ENCODE results near the gene N4BP2L1.

The N4BP2L1 gene

GRCh38 chr13:32407854-32408253 is 20.1 kb downstream of the N4BP2L1 start:
- Histone ChIP-seq H3K23ac (ENCODE audit: low read length) (no peak overlapping the region), H4K91ac (ENCODE audit: low read depth, low read length) (no peak overlapping the region), H2AFZ (ENCODE audit: insufficient read depth, low read length, poor library complexity) (no peak overlapping the region), H3K4me3 (ENCODE audit: low read depth, low read length) (no peak overlapping the region), H3K4me1 (ENCODE audit: control insufficient read depth in 1 of 2, insufficient read depth in 2 of 2, low read length in 2 of 2) (peaks cover 2 to 4% of the 10 kb centered on the region in 2 experiments), H3K27me3 (ENCODE audit: insufficient read depth, low read length) (no peaks in the 10 kb centered on the region), H4K12ac (ENCODE audit: low read depth, low read length) (no peak overlapping the region), H3K4me2 (ENCODE audit: low read length) (no peak overlapping the region), H3K79me2 (ENCODE audit: control insufficient read depth, insufficient read depth, low read length, poor library complexity) (no peaks in the 10 kb centered on the region), H3K27ac (ENCODE audit: low read depth, low read length) (no peak overlapping the region), H3K79me1 (ENCODE audit: low read length) (no peaks in the 10 kb centered on the region), H3K36me3 (ENCODE audit: control insufficient read depth in 1 of 2, insufficient read depth in 2 of 2, low read length in 2 of 2) (no peaks in the 10 kb centered on the region), H3K4ac (ENCODE audit: low read depth, low read length) (no peak overlapping the region), H2BK12ac (ENCODE audit: low read length) (no peak overlapping the region), H4K8ac (ENCODE audit: low read depth, low read length) (no peak overlapping the region), H3K14ac (ENCODE audit: low read length) (no peak overlapping the region), H3K9ac (ENCODE audit: low read length) (no peak overlapping the region), H2BK5ac (ENCODE audit: low read depth, low read length, poor library complexity) (no peak overlapping the region), H2BK120ac (ENCODE audit: insufficient read depth, low read length, poor library complexity) (no peak overlapping the region), H2AK5ac (ENCODE audit: low read length) (no peak overlapping the region), H3K18ac (ENCODE audit: low read length) (no peak overlapping the region), H3K9me3 (ENCODE audit: insufficient read depth, low read depth, low read length) (no peaks in the 10 kb centered on the region)
- no peak for DNase-seq
- no CpG with 5 or more reads among the region's 6 CpGs for WGBS (ENCODE audit: extremely low coverage, insufficient coverage, insufficient read length)

- H3K27ac ChIP-seq (ENCODE audit: low read depth, low read length) = no peak overlapping the region
- no peak overlapping the region for H4K8ac ChIP-seq (ENCODE audit: low read depth, low read length)
- no peaks in the 10 kb centered on the region for H3K9me3 ChIP-seq (ENCODE audit: insufficient read depth, low read depth, low read length)
- no peak overlapping the region for H3K4me3 ChIP-seq (ENCODE audit: low read depth, low read length)
- H2BK120ac ChIP-seq (ENCODE audit: insufficient read depth, low read length, poor library complexity) = no peak overlapping the region
- H3K27me3 ChIP-seq (ENCODE audit: insufficient read depth, low read length) = no peaks in the 10 kb centered on the region
- no peak overlapping the region for H2AFZ ChIP-seq (ENCODE audit: insufficient read depth, low read length, poor library complexity)
- no peak overlapping the region for H2BK5ac ChIP-seq (ENCODE audit: low read depth, low read length, poor library complexity)
- no peak overlapping the region for H4K12ac ChIP-seq (ENCODE audit: low read depth, low read length)
- no peaks in the 10 kb centered on the region for H3K79me1 ChIP-seq (ENCODE audit: low read length)
- WGBS (ENCODE audit: extremely low coverage, insufficient coverage, insufficient read length) = no CpG with 5 or more reads among the region's 4 CpGs
- H4K91ac ChIP-seq (ENCODE audit: low read depth, low read length) = no peak overlapping the region
- H3K4me1 ChIP-seq (ENCODE audit: control insufficient read depth in 1 of 2, insufficient read depth in 2 of 2, low read length in 2 of 2) = no peaks in the 10 kb centered on the region
- no peak overlapping the region for H3K18ac ChIP-seq (ENCODE audit: low read length)
- no peak overlapping the region for H2AK5ac ChIP-seq (ENCODE audit: low read length)
- H2BK12ac ChIP-seq (ENCODE audit: low read length) = no peak overlapping the region
- no peak overlapping the region for H3K23ac ChIP-seq (ENCODE audit: low read length)
- H3K4ac ChIP-seq (ENCODE audit: low read depth, low read length) = no peak overlapping the region
- no peak for DNase-seq
- no peaks in the 10 kb centered on the region for H3K36me3 ChIP-seq (ENCODE audit: control insufficient read depth in 1 of 2, insufficient read depth in 2 of 2, low read length in 2 of 2)
- no peak overlapping the region for H3K9ac ChIP-seq (ENCODE audit: low read length)
- no peaks in the 10 kb centered on the region for H3K79me2 ChIP-seq (ENCODE audit: control insufficient read depth, insufficient read depth, low read length, poor library complexity)
- H3K4me2 ChIP-seq (ENCODE audit: low read length) = no peak overlapping the region
- H3K14ac ChIP-seq (ENCODE audit: low read length) = no peak overlapping the region
Observed at GRCh38 chr13:32403108-32403507, 24.8 kb downstream of the N4BP2L1 start.

GRCh38 chr13:32391101-32391619 is 36.8 kb downstream of the N4BP2L1 start:
- Histone ChIP-seq H3K79me1 (ENCODE audit: low read length) (no peaks in the 10 kb centered on the region), H3K4me1 (ENCODE audit: control insufficient read depth in 1 of 2, insufficient read depth in 2 of 2, low read length in 2 of 2) (peaks cover 0 to 2% of the 10 kb centered on the region in 2 experiments), H2BK120ac (ENCODE audit: insufficient read depth, low read length, poor library complexity) (no peak overlapping the region), H3K36me3 (ENCODE audit: control insufficient read depth in 1 of 2, insufficient read depth in 2 of 2, low read length in 2 of 2) (peaks cover 0 to 3% of the 10 kb centered on the region in 2 experiments), H2AK5ac (ENCODE audit: low read length) (no peak overlapping the region), H3K4me2 (ENCODE audit: low read length) (no peak overlapping the region), H2AFZ (ENCODE audit: insufficient read depth, low read length, poor library complexity) (no peak overlapping the region), H3K14ac (ENCODE audit: low read length) (no peak overlapping the region), H3K4me3 (ENCODE audit: low read depth, low read length) (no peak overlapping the region), H3K18ac (ENCODE audit: low read length) (no peak overlapping the region), H3K9ac (ENCODE audit: low read length) (no peak overlapping the region), H3K23ac (ENCODE audit: low read length) (no peak overlapping the region), H4K91ac (ENCODE audit: low read depth, low read length) (no peak overlapping the region), H3K4ac (ENCODE audit: low read depth, low read length) (no peak overlapping the region), H4K8ac (ENCODE audit: low read depth, low read length) (no peak overlapping the region), H4K12ac (ENCODE audit: low read depth, low read length) (no peak overlapping the region), H3K9me3 (ENCODE audit: insufficient read depth, low read depth, low read length) (no peaks in the 10 kb centered on the region), H2BK5ac (ENCODE audit: low read depth, low read length, poor library complexity) (no peak overlapping the region), H3K27me3 (ENCODE audit: insufficient read depth, low read length) (no peaks in the 10 kb centered on the region), H3K27ac (ENCODE audit: low read depth, low read length) (no peak overlapping the region), H3K79me2 (ENCODE audit: control insufficient read depth, insufficient read depth, low read length, poor library complexity) (no peaks in the 10 kb centered on the region), H2BK12ac (ENCODE audit: low read length) (no peak overlapping the region)
- WGBS (ENCODE audit: extremely low coverage, insufficient coverage, insufficient read length) = no CpG with 5 or more reads among the region's 4 CpGs
- peak; percentile 90 to 97 for DNase-seq

GRCh38 chr13:32390484-32390883 is 37.4 kb downstream of the N4BP2L1 start:
- H3K9me3 ChIP-seq (ENCODE audit: insufficient read depth, low read depth, low read length) = no peaks in the 10 kb centered on the region
- H3K23ac ChIP-seq (ENCODE audit: low read length) = no peak overlapping the region
- H3K79me1 ChIP-seq (ENCODE audit: low read length) = no peaks in the 10 kb centered on the region
- peaks cover 0 to 2% of the 10 kb centered on the region in 2 experiments for H3K4me1 ChIP-seq (ENCODE audit: control insufficient read depth in 1 of 2, insufficient read depth in 2 of 2, low read length in 2 of 2)
- H3K36me3 ChIP-seq (ENCODE audit: control insufficient read depth in 1 of 2, insufficient read depth in 2 of 2, low read length in 2 of 2) = no peaks in the 10 kb centered on the region
- no peak overlapping the region for H2AFZ ChIP-seq (ENCODE audit: insufficient read depth, low read length, poor library complexity)
- H3K18ac ChIP-seq (ENCODE audit: low read length) = no peak overlapping the region
- no peak overlapping the region for H3K4me2 ChIP-seq (ENCODE audit: low read length)
- no peak overlapping the region for H2BK5ac ChIP-seq (ENCODE audit: low read depth, low read length, poor library complexity)
- H3K79me2 ChIP-seq (ENCODE audit: control insufficient read depth, insufficient read depth, low read length, poor library complexity) = no peaks in the 10 kb centered on the region
- no peak overlapping the region for H4K91ac ChIP-seq (ENCODE audit: low read depth, low read length)
- no peak overlapping the region for H3K14ac ChIP-seq (ENCODE audit: low read length)
- no peak overlapping the region for H3K27ac ChIP-seq (ENCODE audit: low read depth, low read length)
- H2BK120ac ChIP-seq (ENCODE audit: insufficient read depth, low read length, poor library complexity) = no peak overlapping the region
- no peak overlapping the region for H4K8ac ChIP-seq (ENCODE audit: low read depth, low read length)
- H4K12ac ChIP-seq (ENCODE audit: low read depth, low read length) = no peak overlapping the region
- H2BK12ac ChIP-seq (ENCODE audit: low read length) = no peak overlapping the region
- WGBS (ENCODE audit: extremely low coverage, insufficient coverage, insufficient read length) = no CpG with 5 or more reads among the region's 1 CpG
- no peak overlapping the region for H3K9ac ChIP-seq (ENCODE audit: low read length)
- no peak for DNase-seq
- no peaks in the 10 kb centered on the region for H3K27me3 ChIP-seq (ENCODE audit: insufficient read depth, low read length)
- H3K4ac ChIP-seq (ENCODE audit: low read depth, low read length) = no peak overlapping the region
- H3K4me3 ChIP-seq (ENCODE audit: low read depth, low read length) = no peak overlapping the region
- H2AK5ac ChIP-seq (ENCODE audit: low read length) = no peak overlapping the region
